ENCODE measurements around the gene GLI2.

GLI2 gene

DNA sequence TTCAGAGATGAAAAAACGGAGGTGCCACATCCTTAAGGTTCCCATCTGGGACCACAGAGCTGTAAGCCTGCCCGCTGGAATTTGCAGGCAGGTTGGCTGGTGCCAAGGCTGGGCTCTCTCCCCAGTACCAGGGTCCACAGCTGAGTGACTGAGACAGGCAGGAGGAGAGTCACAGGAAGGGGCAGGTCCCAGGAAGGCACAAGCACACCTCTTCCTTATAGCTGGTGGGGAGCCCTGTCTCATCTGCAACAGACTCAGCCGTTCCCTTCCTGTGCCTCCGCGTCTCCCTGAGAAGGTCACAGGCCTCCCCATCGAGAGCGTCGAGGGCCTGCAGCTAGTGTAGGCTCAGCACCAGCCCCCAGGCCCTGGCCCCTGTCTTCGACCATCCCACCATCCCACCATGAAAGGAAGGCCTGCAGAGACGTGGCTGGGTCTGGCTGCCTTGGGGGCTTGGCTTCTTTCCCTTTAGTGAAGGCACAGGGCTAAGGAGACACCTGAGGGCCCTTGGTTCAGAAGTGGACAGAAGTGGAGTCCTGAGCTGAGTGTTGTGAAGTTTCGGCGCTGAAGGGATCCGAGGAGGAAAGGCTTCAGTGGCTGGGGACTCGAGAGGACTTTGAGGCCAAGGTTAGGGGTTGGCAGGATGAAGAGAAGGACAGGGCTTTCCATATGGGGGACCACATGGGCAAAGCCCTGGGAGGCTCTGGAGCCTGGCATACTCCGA is 26.8 kb downstream of the GLI2 start:
- no peaks in the 10 kb centered on the region for H3K27me3 ChIP-seq (ENCODE audit: insufficient read depth, low read length, poor library complexity, severe bottlenecking)
- H3K9ac ChIP-seq (ENCODE audit: low read depth, low read length, poor library complexity, severe bottlenecking), result no peak overlapping the region
- H3F3A ChIP-seq (ENCODE audit: low read depth), result no peaks in the 10 kb centered on the region
- no peaks in the 10 kb centered on the region for H3K9me2 ChIP-seq (replicated peaks; ENCODE audit: low read depth, low read length)
- no peaks in the 10 kb centered on the region for H3K4me1 ChIP-seq (ENCODE audit: insufficient read depth, low read length, poor library complexity, severe bottlenecking)
- H4K20me1 ChIP-seq (ENCODE audit: insufficient read depth, low read length, poor library complexity, severe bottlenecking), result no peaks in the 10 kb centered on the region
- no peaks in the 10 kb centered on the region for H3K79me2 ChIP-seq (ENCODE audit: insufficient read depth, low read length)
- no peak overlapping the region for H3K4me2 ChIP-seq (ENCODE audit: low read depth, low read length, poor library complexity, severe bottlenecking)
- H3K4me3 ChIP-seq (ENCODE audit: low read length, poor library complexity, severe bottlenecking), result no peak overlapping the region
- TF ChIP-seq, protein P1, sequence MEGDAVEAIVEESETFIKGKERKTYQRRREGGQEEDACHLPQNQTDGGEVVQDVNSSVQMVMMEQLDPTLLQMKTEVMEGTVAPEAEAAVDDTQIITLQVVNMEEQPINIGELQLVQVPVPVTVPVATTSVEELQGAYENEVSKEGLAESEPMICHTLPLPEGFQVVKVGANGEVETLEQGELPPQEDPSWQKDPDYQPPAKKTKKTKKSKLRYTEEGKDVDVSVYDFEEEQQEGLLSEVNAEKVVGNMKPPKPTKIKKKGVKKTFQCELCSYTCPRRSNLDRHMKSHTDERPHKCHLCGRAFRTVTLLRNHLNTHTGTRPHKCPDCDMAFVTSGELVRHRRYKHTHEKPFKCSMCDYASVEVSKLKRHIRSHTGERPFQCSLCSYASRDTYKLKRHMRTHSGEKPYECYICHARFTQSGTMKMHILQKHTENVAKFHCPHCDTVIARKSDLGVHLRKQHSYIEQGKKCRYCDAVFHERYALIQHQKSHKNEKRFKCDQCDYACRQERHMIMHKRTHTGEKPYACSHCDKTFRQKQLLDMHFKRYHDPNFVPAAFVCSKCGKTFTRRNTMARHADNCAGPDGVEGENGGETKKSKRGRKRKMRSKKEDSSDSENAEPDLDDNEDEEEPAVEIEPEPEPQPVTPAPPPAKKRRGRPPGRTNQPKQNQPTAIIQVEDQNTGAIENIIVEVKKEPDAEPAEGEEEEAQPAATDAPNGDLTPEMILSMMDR (conservative IDR thresholded peaks at IDR 0.05; ENCODE audit: low read length), result no peak
- TF ChIP-seq EZH2phosphoT487 (IDR thresholded peaks at IDR 0.05; ENCODE audit: borderline replicate concordance), result no peak
- H3K36me3 ChIP-seq (ENCODE audit: insufficient read depth, low read length), result no peaks in the 10 kb centered on the region
- no peak overlapping the region for H2AFZ ChIP-seq (ENCODE audit: low read length)
- H3K9me3 ChIP-seq (ENCODE audit: insufficient read depth, low read depth, low read length), result no peaks in the 10 kb centered on the region

GRCh38 chr2:120763508-120763907 is 27.8 kb downstream of the GLI2 start:
- H4K20me1 ChIP-seq (ENCODE audit: insufficient read depth, low read length, poor library complexity, severe bottlenecking), result no peaks in the 10 kb centered on the region
- H3K9ac ChIP-seq (ENCODE audit: low read depth, low read length, poor library complexity, severe bottlenecking), result no peak overlapping the region
- no peak overlapping the region for H3K4me2 ChIP-seq (ENCODE audit: low read depth, low read length, poor library complexity, severe bottlenecking)
- H3K79me2 ChIP-seq (ENCODE audit: insufficient read depth, low read length), result no peaks in the 10 kb centered on the region
- H3K27me3 ChIP-seq (ENCODE audit: insufficient read depth, low read length, poor library complexity, severe bottlenecking), result no peaks in the 10 kb centered on the region
- H3K36me3 ChIP-seq (ENCODE audit: insufficient read depth, low read length), result no peaks in the 10 kb centered on the region
- TF ChIP-seq, protein P1 (conservative IDR thresholded peaks at IDR 0.05; ENCODE audit: low read length), result no peak
- no peak for TF ChIP-seq EZH2phosphoT487 (IDR thresholded peaks at IDR 0.05; ENCODE audit: borderline replicate concordance)
- H3K9me2 ChIP-seq (replicated peaks; ENCODE audit: low read depth, low read length), result no peaks in the 10 kb centered on the region
- no peaks in the 10 kb centered on the region for H3F3A ChIP-seq (ENCODE audit: low read depth)
- H3K4me3 ChIP-seq (ENCODE audit: low read length, poor library complexity, severe bottlenecking), result no peak overlapping the region
- no peaks in the 10 kb centered on the region for H3K9me3 ChIP-seq (ENCODE audit: insufficient read depth, low read depth, low read length)
- no peaks in the 10 kb centered on the region for H3K4me1 ChIP-seq (ENCODE audit: insufficient read depth, low read length, poor library complexity, severe bottlenecking)
- no peak overlapping the region for H2AFZ ChIP-seq (ENCODE audit: low read length)

GRCh38 chr2:120763931-120764330 is 28.3 kb downstream of the GLI2 start:
- H3K4me2 ChIP-seq (ENCODE audit: low read depth, low read length, poor library complexity, severe bottlenecking), result no peak overlapping the region
- no peaks in the 10 kb centered on the region for H3K36me3 ChIP-seq (ENCODE audit: insufficient read depth, low read length)
- no peaks in the 10 kb centered on the region for H3K9me2 ChIP-seq (replicated peaks; ENCODE audit: low read depth, low read length)
- H3K9ac ChIP-seq (ENCODE audit: low read depth, low read length, poor library complexity, severe bottlenecking), result no peak overlapping the region
- TF ChIP-seq, protein P1 (conservative IDR thresholded peaks at IDR 0.05; ENCODE audit: low read length), result no peak
- no peak for TF ChIP-seq EZH2phosphoT487 (IDR thresholded peaks at IDR 0.05; ENCODE audit: borderline replicate concordance)
- H3K79me2 ChIP-seq (ENCODE audit: insufficient read depth, low read length), result no peaks in the 10 kb centered on the region
- H3F3A ChIP-seq (ENCODE audit: low read depth), result no peaks in the 10 kb centered on the region
- no peaks in the 10 kb centered on the region for H3K4me1 ChIP-seq (ENCODE audit: insufficient read depth, low read length, poor library complexity, severe bottlenecking)
- no peaks in the 10 kb centered on the region for H3K9me3 ChIP-seq (ENCODE audit: insufficient read depth, low read depth, low read length)
- no peaks in the 10 kb centered on the region for H3K27me3 ChIP-seq (ENCODE audit: insufficient read depth, low read length, poor library complexity, severe bottlenecking)
- no peaks in the 10 kb centered on the region for H4K20me1 ChIP-seq (ENCODE audit: insufficient read depth, low read length, poor library complexity, severe bottlenecking)
- no peak overlapping the region for H3K4me3 ChIP-seq (ENCODE audit: low read length, poor library complexity, severe bottlenecking)
- H2AFZ ChIP-seq (ENCODE audit: low read length), result no peak overlapping the region

Measured in Loucy (cell line).